H1 (cell line): ENCODE data around the gene ZNF746. TPM values are rescaled to one million over a fixed set of nuclear protein-coding genes. Genes with fewer than 3 reads are reported as not detected.

Experiments used
- CTCF ChIA-PET: fragments of 300-600 bp; sonication (Branson Sonifier 250); formaldehyde crosslinking; loops from one replicate; lab custom pipeline; 2021; ENCODE audit not compliant: partially characterized antibody; lab: Charles Lee
- POLR2A ChIA-PET: fragments of 300-600 bp; sonication (Branson Sonifier 250); formaldehyde crosslinking; loops from one replicate; lab custom pipeline; 2021; ENCODE audit warnings: inconsistent platforms; ENCODE audit not compliant: partially characterized antibody; lab: Charles Lee
- DNase-seq, 2 experiments: peaks; one replicate each; pipeline versions ENCODE4 v3.0.0 to v3.0.0-alpha.2; 2010 to 2022; ENCODE audit warnings: low spot score in 2 of 2, low read depth in 1 of 2, mixed read lengths in 1 of 2
- FAIRE-seq: peaks from 2 replicates; lab custom pipeline; 2011; peaks lifted over from hg19 to GRCh38; lab: Jason Lieb, UNC
- H2AFZ ChIP-seq: 2 replicates; pipeline ENCODE4 v1.8.1; 2012; ENCODE audit warnings: low read length, inconsistent platforms
- H2AK5ac ChIP-seq: 2 replicates; pipeline ENCODE4 v1.6.1; 2013; ENCODE audit warnings: low read depth, low read length
- H2BK120ac ChIP-seq: replicated peaks from 2 replicates; pipeline ENCODE3; 2013; ENCODE audit warnings: low read depth, low read length, inconsistent platforms
- H2BK12ac ChIP-seq: 2 replicates; pipeline ENCODE4 v1.6.1; 2013; ENCODE audit warnings: low read depth, low read length
- H2BK15ac ChIP-seq: 2 replicates; pipeline ENCODE4 v1.6.1; 2013; ENCODE audit warnings: low read length
- H2BK20ac ChIP-seq: 2 replicates; pipeline ENCODE4 v1.6.1; 2013; ENCODE audit warnings: low read length
- H2BK5ac ChIP-seq: 2 replicates; pipeline ENCODE4 v1.6.1; 2013; ENCODE audit warnings: low read depth, low read length
- H3K14ac ChIP-seq: 2 replicates; pipeline ENCODE4 v1.6.1; 2013; ENCODE audit warnings: inconsistent platforms; ENCODE audit not compliant: insufficient read length
- H3K18ac ChIP-seq: 2 replicates; pipeline ENCODE4 v1.6.1; 2013; ENCODE audit warnings: low read length; ENCODE audit errors: extremely low read depth
- H3K23ac ChIP-seq: 2 replicates; pipeline ENCODE4 v1.6.1; 2013; ENCODE audit warnings: inconsistent platforms; ENCODE audit not compliant: insufficient read length
- H3K23me2 ChIP-seq: 2 replicates; pipeline ENCODE4 v1.6.1; 2013; ENCODE audit warnings: low read depth, low read length
- H3K27ac ChIP-seq: 2 replicates; pipeline ENCODE4 v1.6.1; 2011; ENCODE audit warnings: low read depth, low read length, inconsistent platforms
- H3K27me3 ChIP-seq, 4 experiments: replicated peaks in 1 of 4; 1 replicate in 1 of 4; 2 replicates in 3 of 4; pipeline versions ENCODE4 v1.6.1 to v1.8.1; 2011 to 2013; ENCODE audit warnings: low read length in 3 of 4, mild to moderate bottlenecking in 3 of 4, inconsistent platforms in 2 of 4, mixed read lengths in 2 of 4, moderate library complexity in 1 of 4; ENCODE audit not compliant: control insufficient read depth in 3 of 4, insufficient read depth in 3 of 4; ENCODE audit errors: extremely low read depth in 1 of 4
- H3K36me3 ChIP-seq, 4 experiments: 2 replicates each; pipeline versions ENCODE4 v1.6.1 to v1.8.1; 2011 to 2013; ENCODE audit warnings: mild to moderate bottlenecking in 4 of 4, low read length in 3 of 4, moderate library complexity in 2 of 4, control low read depth in 1 of 4, inconsistent platforms in 1 of 4; ENCODE audit not compliant: insufficient read depth in 4 of 4, control insufficient read depth in 2 of 4
- H3K4ac ChIP-seq: replicated peaks from 2 replicates; pipeline ENCODE3; 2013; ENCODE audit warnings: low read length, low read depth, mixed read lengths, inconsistent platforms; ENCODE audit not compliant: insufficient read length
- H3K4me1 ChIP-seq, 4 experiments: replicated peaks in 1 of 4; 1 replicate in 1 of 4; 2 replicates in 3 of 4; pipeline versions ENCODE4 v1.6.1 to v1.8.1; 2011 to 2013; ENCODE audit warnings: low read length in 3 of 4, inconsistent platforms in 2 of 4, mixed read lengths in 1 of 4; ENCODE audit not compliant: insufficient read depth in 4 of 4, control insufficient read depth in 3 of 4
- H3K4me2 ChIP-seq, 2 experiments: 2 replicates each; pipeline versions ENCODE4 v1.6.1 to v1.8.1; 2011 to 2013; ENCODE audit warnings: low read depth in 2 of 2, low read length in 2 of 2, control low read depth in 1 of 2, inconsistent platforms in 1 of 2, mild to moderate bottlenecking in 1 of 2; ENCODE audit not compliant: insufficient read depth in 1 of 2
- H3K4me3 ChIP-seq, 4 experiments: fragments of 200-600, 300-600 bp in 1 of 4; sonication (generic), shearing (Covaris generic), sonication (Bioruptor Twin) in 1 of 4; 2 replicates each; pipeline versions ENCODE4 v1.5.1 to v1.8.1; 2011 to 2016; ENCODE audit warnings: low read length in 4 of 4, low read depth in 3 of 4, control low read depth in 2 of 4, inconsistent platforms in 2 of 4, mild to moderate bottlenecking in 2 of 4, mixed read lengths in 1 of 4, moderate library complexity in 1 of 4; ENCODE audit not compliant: insufficient read depth in 2 of 4; ENCODE audit errors: extremely low read depth in 1 of 4
- H3K56ac ChIP-seq: replicated peaks from 2 replicates; pipeline ENCODE3; 2013; ENCODE audit warnings: low read depth, mild to moderate bottlenecking, mixed read lengths, low read length, inconsistent platforms; ENCODE audit not compliant: insufficient read length
- H3K79me1 ChIP-seq: 2 replicates; pipeline ENCODE4 v1.6.1; 2013; ENCODE audit warnings: low read depth, low read length, control low read depth
- H3K79me2 ChIP-seq, 2 experiments: 2 replicates each; pipeline versions ENCODE4 v1.6.1 to v1.8.1; 2012 to 2013; ENCODE audit warnings: low read length in 2 of 2, mild to moderate bottlenecking in 2 of 2, inconsistent platforms in 1 of 2; ENCODE audit not compliant: insufficient read depth in 2 of 2, control insufficient read depth in 1 of 2
- H3K9ac ChIP-seq, 4 experiments: replicated peaks in 1 of 4; 1 replicate in 1 of 4; 2 replicates in 3 of 4; pipeline versions ENCODE4 v1.6.1 to v1.8.1; 2011 to 2013; ENCODE audit warnings: low read depth in 3 of 4, low read length in 3 of 4, control low read depth in 2 of 4, mild to moderate bottlenecking in 2 of 4, moderate library complexity in 2 of 4, inconsistent platforms in 1 of 4; ENCODE audit errors: extremely low read depth in 1 of 4
- H3K9me3 ChIP-seq, 2 experiments: 2 replicates each; pipeline versions ENCODE4 v1.6.1 to v1.8.1; 2012 to 2013; ENCODE audit warnings: mild to moderate bottlenecking in 2 of 2, moderate library complexity in 2 of 2, control low read depth in 1 of 2, inconsistent platforms in 1 of 2, low read depth in 1 of 2, low read length in 1 of 2, mixed read lengths in 1 of 2; ENCODE audit not compliant: insufficient read depth in 2 of 2
- H4K20me1 ChIP-seq, 2 experiments: replicated peaks in 1 of 2; 2 replicates each; pipeline versions ENCODE3 to v1.8.1; 2011 to 2013; ENCODE audit warnings: inconsistent platforms in 2 of 2, low read length in 2 of 2, mild to moderate bottlenecking in 1 of 2; ENCODE audit not compliant: insufficient read depth in 2 of 2, control insufficient read depth in 1 of 2
- H4K5ac ChIP-seq: 2 replicates; pipeline ENCODE4 v1.6.1; 2013; ENCODE audit warnings: low read length, low read depth, mixed read lengths, inconsistent platforms; ENCODE audit not compliant: insufficient read length
- H4K8ac ChIP-seq: 2 replicates; pipeline ENCODE4 v1.8.0; 2013; ENCODE audit warnings: mild to moderate bottlenecking, moderate library complexity, low read length, inconsistent platforms; ENCODE audit not compliant: insufficient read depth; ENCODE audit errors: extremely low read depth
- H4K91ac ChIP-seq: replicated peaks from 2 replicates; pipeline ENCODE3; 2013; ENCODE audit warnings: low read length, mixed read lengths, inconsistent platforms; ENCODE audit not compliant: insufficient read length
- ASH2L ChIP-seq: fragments of 200-600, 300-600 bp; sonication (generic); IDR thresholded peaks from one replicate; pipeline ENCODE4 v1.7.1; 2017; ENCODE audit warnings: low read length
- HDAC2 ChIP-seq, 2 experiments: fragments of 300-600 bp in 1 of 2; sonication (generic) in 1 of 2; IDR thresholded peaks; 2 replicates each; pipeline ENCODE4 v1.6.1; 2011 to 2012; ENCODE audit warnings: low read depth in 2 of 2, low read length in 2 of 2, mild to moderate bottlenecking in 2 of 2, moderate library complexity in 2 of 2, borderline replicate concordance in 1 of 2, inconsistent platforms in 1 of 2
- POLR2A ChIP-seq, 2 experiments: IDR thresholded peaks; 1 replicate in 1 of 2; 2 replicates in 1 of 2; pipeline ENCODE4 v1.6.1; 2011; ENCODE audit warnings: low read depth in 2 of 2, low read length in 2 of 2, mild to moderate bottlenecking in 2 of 2; ENCODE audit errors: control extremely low read depth in 1 of 2
- POLR2AphosphoS5 ChIP-seq: IDR thresholded peaks from 2 replicates; pipeline ENCODE4 v1.6.1; 2011; ENCODE audit warnings: low read depth, low read length
- SP1 ChIP-seq: IDR thresholded peaks from 2 replicates; pipeline ENCODE4 v1.6.1; 2011; ENCODE audit warnings: low read depth, low read length
- TEAD4 ChIP-seq: IDR thresholded peaks from 2 replicates; pipeline ENCODE4 v1.6.1; 2012; ENCODE audit warnings: low read depth, low read length, inconsistent platforms, mixed read lengths
- USF2 ChIP-seq: IDR thresholded peaks from 2 replicates; pipeline ENCODE4 v1.6.1; 2011; ENCODE audit warnings: low read length, improper control_type of control experiment
- WGBS, 2 experiments: shearing (Covaris generic) in 1 of 2; methylation state at CpG; one replicate each; pipeline versions ENCODE4 v1.1.6 to v1.1.7; 2013 to 2015; ENCODE audit warnings: low lambda C conversion rate in 2 of 2, mixed read lengths in 2 of 2, inconsistent platforms in 1 of 2, low coverage in 1 of 2, missing lambda C conversion rate in 1 of 2; ENCODE audit not compliant: insufficient replicate concordance in 2 of 2, insufficient coverage in 1 of 2, insufficient read length in 1 of 2; ENCODE audit errors: extremely low coverage in 1 of 2, missing lambda C conversion rate in 1 of 2; 5-methylcytosine and 5-hydroxymethylcytosine counted together
- polyA plus RNA-seq, 7 experiments: library from polyadenylated mRNA; depleted of rRNA in 3 of 7; stranded (reverse) in 5 of 7; unstranded in 2 of 7; fragments of >200 nt in 5 of 7; fragments of 200-250 nt in 2 of 7; gene quantifications; 1 replicate in 5 of 7; 2 replicates in 1 of 7; 4 replicates in 1 of 7; pipeline versions ENCODE4 v1.2.1 to v1.2.3, GENCODE V29; 2011 to 2013; ENCODE audit warnings: missing spikeins in 2 of 7, mixed read lengths in 2 of 7
- total RNA-seq: library from RNA; stranded (reverse); fragmentation: NEBNext Ultra II Directional; extraction: Animal tissue kit (Norgen Biotek cat#: 25700); gene quantifications from 2 replicates; pipeline ENCODE4 v1.2.1, GENCODE V29; 2021
- TF ChIP-seq, protein P1 (sequence below): IDR thresholded peaks from 2 replicates; pipeline ENCODE4 v1.6.1; 2011; ENCODE audit warnings: low read depth, mild to moderate bottlenecking, low read length; ENCODE audit not compliant: insufficient read depth

The ZNF746 gene
- total and polyA plus RNA-seq, 2 of the 8 experiments (the other 6 are each of a cell fraction or from before 2014, with no cell fraction given), result 7.5 to 15.6 TPM

- WGBS, 2 experiments, result 86% methylated on average over 15 of the region's 18 CpGs; no CpG with 5 or more reads in 1 of the 2 experiments
- H3K4me3 ChIP-seq, result no peak overlapping the region
- FAIRE-seq (peak; percentile 32), DNase-seq (no peak)
- H3K4me2 ChIP-seq, result peak overlapping the region; percentile 18 to 38; a peak in 3 of 4 replicates
- H2BK5ac ChIP-seq, result no peak overlapping the region
- peaks cover 0 to 11% (median 8%) of the 10 kb centered on the region in 4 experiments; a peak in 6 of 7 replicates for H3K4me1 ChIP-seq
- CTCF ChIA-PET, result interaction anchor here (0.6 to 1.6 kb wide), 2 partner anchors 20 to 56 kb away, joined by 3 read pairs; no protein-coding TSS in a partner anchor
- H3K4ac ChIP-seq, result no peak overlapping the region
- H4K91ac ChIP-seq, result no peak overlapping the region
- H3K23ac ChIP-seq, result no peak overlapping the region
- H3K9ac ChIP-seq, result no peak overlapping the region
- H3K79me1 ChIP-seq, result 0 out of 2 replicates have a peak, but pooled peaks cover 3% of the 10 kb centered on the region
- no peak overlapping the region for H3K18ac ChIP-seq
- H4K5ac ChIP-seq, result no peak overlapping the region
- POLR2A ChIA-PET, result interaction anchor here (0.6 to 5.0 kb wide), 4 partner anchors 11 to 28 kb away, joined by 3 to 26 read pairs (median 4); partner anchors contain the start of gene ZNF777
- H2AK5ac ChIP-seq, result no peak overlapping the region
- H3K14ac ChIP-seq, result no peak overlapping the region
- H3K56ac ChIP-seq, result no peak overlapping the region
- 0 out of 2 replicates have a peak overlapping the region, but pooled peaks have one; percentile 23 for H2BK20ac ChIP-seq
- H4K8ac ChIP-seq, result peak overlapping the region; percentile 53; the same call in 1 of the 2 replicates
- no peak overlapping the region for H2BK15ac ChIP-seq
- 0 out of 2 replicates have a peak overlapping the region, but pooled peaks have one; percentile 8 for H3K27ac ChIP-seq
- H3K36me3 ChIP-seq, result peaks cover 0 to 32% (median 13%) of the 10 kb centered on the region in 4 experiments; a peak in 6 of 8 replicates
- no peak overlapping the region for H2BK12ac ChIP-seq
- no peak overlapping the region for H2AFZ ChIP-seq
- no peak overlapping the region for H2BK120ac ChIP-seq
- H3K9me3 ChIP-seq, result peaks cover 4 to 6% of the 10 kb centered on the region in 2 experiments; a peak in 2 of 4 replicates
- no peaks in the 10 kb centered on the region for H3K79me2 ChIP-seq
- H3K23me2 ChIP-seq, result no peaks in the 10 kb centered on the region
- H3K27me3 ChIP-seq, result no peaks in the 10 kb centered on the region
- peaks cover 0 to 2% of the 10 kb centered on the region in 2 experiments for H4K20me1 ChIP-seq
- TF ChIP-seq HDAC2 (IDR thresholded peaks at IDR 0.05; ENCODE audit: borderline replicate concordance in 1 of 2, low read depth in 2 of 2, low read length in 2 of 2), result no peak
- TF ChIP-seq, protein P1, sequence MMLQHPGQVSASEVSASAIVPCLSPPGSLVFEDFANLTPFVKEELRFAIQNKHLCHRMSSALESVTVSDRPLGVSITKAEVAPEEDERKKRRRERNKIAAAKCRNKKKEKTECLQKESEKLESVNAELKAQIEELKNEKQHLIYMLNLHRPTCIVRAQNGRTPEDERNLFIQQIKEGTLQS, result no peak
- TF ChIP-seq SP1, result peak; percentile 80
- TF ChIP-seq TEAD4, result peak; percentile 89
- peak; percentile 56 for TF ChIP-seq POLR2AphosphoS5
- peak; percentile 76 for TF ChIP-seq USF2
- no peak for TF ChIP-seq POLR2A (IDR thresholded peaks at IDR 0.05; ENCODE audit: control extremely low read depth in 1 of 2, low read depth in 2 of 2, low read length in 2 of 2)
- TF ChIP-seq ASH2L, result peak; percentile 73
Observed at GRCh38 chr7:149477494-149478443, 19.8 kb downstream of the ZNF746 start.
